K562 (cell line): ENCODE data around the gene MYO7A. TPM values are rescaled to one million over a fixed set of nuclear protein-coding genes. Genes with fewer than 3 reads are reported as not detected.

Source experiments
- ATAC-seq: fragments of 200-7000 bp; cut with Tn5 transposase; 3 replicates; pipeline ENCODE4 v1.9.1; 2020; ENCODE audit warnings: moderate library complexity
- BruUV-seq: library from RNA; stranded (reverse); fragments of 400-500 nt; replicated peaks from 2 replicates; lab custom pipeline; 2021; lab: Mats Ljungman, UMichigan
- CTCF ChIA-PET: fragments of 300-600 bp; formaldehyde crosslinking; extraction: SDS; loops from one replicate; lab custom pipeline; 2021; ENCODE audit warnings: low intra/inter-chr PET ratio; lab: Yijun Ruan, JAX
- POLR2A ChIA-PET: fragments of 300-600, 350-650 bp; sonication (Branson Sonifier 250); formaldehyde crosslinking; extraction: SDS; loops from one replicate; lab custom pipeline; 2021; ENCODE audit warnings: antibody characterized with exemption, inconsistent platforms; lab: Yijun Ruan, JAX
- DNase-seq, 4 experiments: peaks; one replicate each; pipeline versions ENCODE4 v3.0.0 to v3.0.0-alpha.2; 2011 to 2018; ENCODE audit warnings: low spot score in 3 of 4, mixed read lengths in 3 of 4; ENCODE audit errors: extremely low read depth in 1 of 4
- FAIRE-seq: peaks from 2 replicates; lab custom pipeline; 2011; peaks lifted over from hg19 to GRCh38; lab: Jason Lieb, UNC
- H2AFZ ChIP-seq: 2 replicates; pipeline ENCODE4 v1.6.0; 2011; ENCODE audit warnings: low read depth, low read length, control low read depth, inconsistent platforms
- H3K27ac ChIP-seq: fragments of 200-600 bp; 3 replicates; pipeline ENCODE4 v1.8.0; 2011; ENCODE audit warnings: low read depth, mild to moderate bottlenecking, control low read depth, inconsistent platforms, low read length, moderate library complexity, mixed read lengths; ENCODE audit errors: extremely low read depth
- H3K27me3 ChIP-seq, 2 experiments: fragments of 300-600 bp in 1 of 2; 2 replicates in 1 of 2; 3 replicates in 1 of 2; pipeline versions ENCODE4 v1.6.0 to v1.8.0; 2011; ENCODE audit warnings: inconsistent platforms in 2 of 2, low read length in 2 of 2, mild to moderate bottlenecking in 1 of 2, mixed read lengths in 1 of 2, moderate library complexity in 1 of 2; ENCODE audit not compliant: control insufficient read depth in 2 of 2, insufficient read depth in 2 of 2
- H3K36me3 ChIP-seq: fragments of 300-600 bp; 3 replicates; pipeline ENCODE4 v1.8.0; 2011; ENCODE audit warnings: mild to moderate bottlenecking, low read length, inconsistent platforms; ENCODE audit not compliant: control insufficient read depth, insufficient read depth
- H3K4me1 ChIP-seq, 2 experiments: fragments of 200-600 bp in 1 of 2; replicated peaks in 1 of 2; 2 replicates in 1 of 2; 3 replicates in 1 of 2; pipeline versions ENCODE4 v1.5.1 to v1.8.0; 2011; ENCODE audit warnings: inconsistent platforms in 2 of 2, low read length in 2 of 2, mild to moderate bottlenecking in 1 of 2, mixed read lengths in 1 of 2, moderate library complexity in 1 of 2; ENCODE audit not compliant: control insufficient read depth in 2 of 2, insufficient read depth in 2 of 2
- H3K4me2 ChIP-seq: 2 replicates; pipeline ENCODE4 v1.6.1; 2011; ENCODE audit warnings: low read length, control low read depth, inconsistent platforms, mixed read lengths; ENCODE audit not compliant: insufficient read depth
- H3K4me3 ChIP-seq: fragments of 200-600 bp; sonication (generic), shearing (Covaris generic); 2 replicates; pipeline ENCODE4 v1.5.1; 2016; ENCODE audit warnings: control low read depth, inconsistent platforms
- H3K79me2 ChIP-seq: fragments of 200-600 bp; 3 replicates; pipeline ENCODE4 v1.8.0; 2011; ENCODE audit warnings: low read length, inconsistent platforms; ENCODE audit not compliant: control insufficient read depth, insufficient read depth
- H3K9ac ChIP-seq, 2 experiments: 2 replicates each; pipeline versions ENCODE4 v1.6.0 to v1.6.1; 2011; ENCODE audit warnings: low read depth in 2 of 2, low read length in 2 of 2, control low read depth in 1 of 2, inconsistent platforms in 1 of 2, mild to moderate bottlenecking in 1 of 2, mixed read lengths in 1 of 2; ENCODE audit not compliant: insufficient read depth in 1 of 2
- H3K9me1 ChIP-seq: one replicate; pipeline ENCODE4 v1.6.0; 2011; ENCODE audit warnings: inconsistent platforms, mild to moderate bottlenecking, low read length, moderate library complexity; ENCODE audit not compliant: control insufficient read depth, insufficient read depth
- H3K9me3 ChIP-seq: replicated peaks from 2 replicates; pipeline ENCODE4 v1.5.1; 2011; ENCODE audit warnings: low read depth, low read length, inconsistent platforms; ENCODE audit not compliant: control insufficient read depth, insufficient read depth
- H4K20me1 ChIP-seq: replicated peaks from 2 replicates; pipeline ENCODE4 v1.6.1; 2011; ENCODE audit warnings: low read length, inconsistent platforms, mixed read lengths; ENCODE audit not compliant: control insufficient read depth, insufficient read depth
- C11orf30 ChIP-seq: fragments of 450-650 bp; IDR thresholded peaks from 2 replicates; pipeline ENCODE4 v1.6.1; 2016; ENCODE audit warnings: low read depth, mild to moderate bottlenecking
- CAMTA2 ChIP-seq: fragments of 250-450 bp; sonication (Bioruptor Pico); conservative IDR thresholded peaks from 2 replicates; pipeline ENCODE4 v1.5.1; 2022
- CHCHD3 ChIP-seq: fragments of 250-450 bp; sonication (Bioruptor Pico); IDR thresholded peaks from 2 replicates; pipeline ENCODE4 v2.1.2; 2022; ENCODE audit warnings: mild to moderate bottlenecking
- CSDE1 ChIP-seq, 2 experiments: fragments of 450-650 bp; IDR thresholded peaks; 2 replicates each; pipeline ENCODE4 v1.6.1; 2016; ENCODE audit warnings: mild to moderate bottlenecking in 1 of 2
- KLF10 ChIP-seq: fragments of 250-450 bp; sonication (Bioruptor Pico); IDR thresholded peaks from 2 replicates; pipeline ENCODE4 v1.6.1; 2021; ENCODE audit warnings: matching md5 sums
- NONO ChIP-seq, 2 experiments: fragments of 200-400 bp in 1 of 2; fragments of 450-650 bp in 1 of 2; formaldehyde crosslinking in 1 of 2; IDR thresholded peaks; 2 replicates each; pipeline ENCODE4 v1.6.1; 2017; ENCODE audit warnings: low read depth in 2 of 2, mild to moderate bottlenecking in 2 of 2, moderate library complexity in 2 of 2, low read length in 1 of 2
- WGBS: fragments of 100-300 bp; shearing (Covaris generic); methylation state at CpG from one replicate; pipeline ENCODE4 v1.1.6; 2016; ENCODE audit warnings: low coverage, mixed read lengths; ENCODE audit not compliant: insufficient coverage; ENCODE audit errors: missing lambda C conversion rate; 5-methylcytosine and 5-hydroxymethylcytosine counted together
- in situ Hi-C: fragments of 300-500 bp; cut with MboI; formaldehyde crosslinking; loops from 4 replicates; pipeline ENCODE4 v1.15.0; 2018; ENCODE audit warnings: inconsistent platforms, mixed read lengths
- intact Hi-C: fragments of 100-400 bp; cut with micrococcal nuclease; formaldehyde crosslinking; loops from 2 replicates; pipeline ENCODE4 v1.14.2; 2022
- polyA plus RNA-seq, 8 experiments: library from polyadenylated mRNA; depleted of rRNA in 4 of 8; stranded (reverse) in 5 of 8; unstranded in 3 of 8; fragments of >200 nt; fragmentation: Nextera tagmentation in 2 of 8; fragmentation: Illumina TruSeq in 1 of 8; extraction: Ambion mirVana in 2 of 8; extraction: Trizol in 1 of 8; gene quantifications; 2 replicates each; pipeline versions ENCODE4 v1.2.1 to v1.2.3, GENCODE V29; 2011 to 2014; ENCODE audit warnings: inconsistent platforms in 1 of 8, missing spikeins in 1 of 8
- total RNA-seq, 7 experiments: library from RNA; depleted of rRNA in 6 of 7; stranded (reverse); fragments of >200 nt in 6 of 7; fragmentation: Illumina TruSeq in 2 of 7; extraction: Trizol in 2 of 7; gene quantifications; 2 replicates each; pipeline versions ENCODE4 v1.2.1 to v1.2.3, GENCODE V29; 2011 to 2021; ENCODE audit warnings: low replicate concordance in 1 of 7
- TF ChIP-seq, protein P1 (sequence below): fragments of 450-650 bp; IDR thresholded peaks from 2 replicates; pipeline ENCODE4 v1.6.1; 2016; ENCODE audit warnings: mild to moderate bottlenecking, moderate library complexity

MYO7A gene
- total and polyA plus RNA-seq, 9 of the 15 experiments (the other 6 are each of a cell fraction or from before 2014, with no cell fraction given): 0.01 to 0.11 (median 0.07) TPM; not detected in 1

DNA sequence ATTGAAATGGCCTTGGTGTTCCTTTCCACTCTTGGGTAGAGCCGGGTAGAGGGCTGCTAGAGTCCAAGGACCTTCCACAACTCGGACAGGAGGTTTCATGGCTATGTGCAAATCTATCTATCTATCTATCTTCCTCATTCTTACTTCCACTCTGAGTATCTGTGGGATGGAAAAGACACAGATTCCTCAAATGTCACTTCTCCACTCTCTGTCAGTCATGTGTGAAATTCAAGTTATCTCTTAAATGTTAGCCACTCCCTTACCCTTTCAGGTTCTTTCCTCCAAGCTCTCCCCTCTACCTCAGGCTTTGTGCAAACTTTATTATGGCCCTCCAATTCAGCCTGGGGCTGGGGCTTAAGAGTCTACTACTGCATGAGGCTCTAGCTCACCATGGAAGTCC lies 89.1 kb downstream of the MYO7A start:
- Histone ChIP-seq H4K20me1 (no peaks in the 10 kb centered on the region; the same call in 1 of the 2 replicates), H3K36me3 (no peaks in the 10 kb centered on the region), H3K27me3 (peaks cover 0 to 28% of the 10 kb centered on the region in 2 experiments; a peak in 4 of 5 replicates), H2AFZ (no peak overlapping the region), H3K4me1 (no peaks in the 10 kb centered on the region), H3K9me1 (no peaks in the 10 kb centered on the region), H3K4me2 (no peak overlapping the region), H3K9ac (no peak overlapping the region), H3K79me2 (no peaks in the 10 kb centered on the region), H3K27ac (no peak overlapping the region), H3K4me3 (no peak overlapping the region), H3K9me3 (no peaks in the 10 kb centered on the region)
- in situ Hi-C loops: no loop called here
- FAIRE-seq (no peak), ATAC-seq (no peak), DNase-seq (no peak)
- ChIA-PET POLR2A (interaction anchor here (1.0 kb wide), 1 partner anchor 22 kb away, joined by 3 read pairs; no protein-coding TSS in a partner anchor), CTCF (no interaction called here)
- 0% methylated on average over 2 of the region's 2 CpGs for WGBS
- intact Hi-C loops: no loop called here
- BruUV-seq: no TSS peak
- no peak for TF ChIP-seq CAMTA2 (CRISPR knock-in tag)
- TF ChIP-seq NONO (IDR thresholded peaks at IDR 0.05; ENCODE audit: low read depth in 2 of 2, low read length in 1 of 2): no peak
- TF ChIP-seq CSDE1 (IDR thresholded peaks at IDR 0.05): no peak
- no peak for TF ChIP-seq C11orf30
- no peak for TF ChIP-seq KLF10 (CRISPR knock-in tag)
- no peak for TF ChIP-seq CHCHD3 (CRISPR knock-in tag)
- TF ChIP-seq, protein P1, sequence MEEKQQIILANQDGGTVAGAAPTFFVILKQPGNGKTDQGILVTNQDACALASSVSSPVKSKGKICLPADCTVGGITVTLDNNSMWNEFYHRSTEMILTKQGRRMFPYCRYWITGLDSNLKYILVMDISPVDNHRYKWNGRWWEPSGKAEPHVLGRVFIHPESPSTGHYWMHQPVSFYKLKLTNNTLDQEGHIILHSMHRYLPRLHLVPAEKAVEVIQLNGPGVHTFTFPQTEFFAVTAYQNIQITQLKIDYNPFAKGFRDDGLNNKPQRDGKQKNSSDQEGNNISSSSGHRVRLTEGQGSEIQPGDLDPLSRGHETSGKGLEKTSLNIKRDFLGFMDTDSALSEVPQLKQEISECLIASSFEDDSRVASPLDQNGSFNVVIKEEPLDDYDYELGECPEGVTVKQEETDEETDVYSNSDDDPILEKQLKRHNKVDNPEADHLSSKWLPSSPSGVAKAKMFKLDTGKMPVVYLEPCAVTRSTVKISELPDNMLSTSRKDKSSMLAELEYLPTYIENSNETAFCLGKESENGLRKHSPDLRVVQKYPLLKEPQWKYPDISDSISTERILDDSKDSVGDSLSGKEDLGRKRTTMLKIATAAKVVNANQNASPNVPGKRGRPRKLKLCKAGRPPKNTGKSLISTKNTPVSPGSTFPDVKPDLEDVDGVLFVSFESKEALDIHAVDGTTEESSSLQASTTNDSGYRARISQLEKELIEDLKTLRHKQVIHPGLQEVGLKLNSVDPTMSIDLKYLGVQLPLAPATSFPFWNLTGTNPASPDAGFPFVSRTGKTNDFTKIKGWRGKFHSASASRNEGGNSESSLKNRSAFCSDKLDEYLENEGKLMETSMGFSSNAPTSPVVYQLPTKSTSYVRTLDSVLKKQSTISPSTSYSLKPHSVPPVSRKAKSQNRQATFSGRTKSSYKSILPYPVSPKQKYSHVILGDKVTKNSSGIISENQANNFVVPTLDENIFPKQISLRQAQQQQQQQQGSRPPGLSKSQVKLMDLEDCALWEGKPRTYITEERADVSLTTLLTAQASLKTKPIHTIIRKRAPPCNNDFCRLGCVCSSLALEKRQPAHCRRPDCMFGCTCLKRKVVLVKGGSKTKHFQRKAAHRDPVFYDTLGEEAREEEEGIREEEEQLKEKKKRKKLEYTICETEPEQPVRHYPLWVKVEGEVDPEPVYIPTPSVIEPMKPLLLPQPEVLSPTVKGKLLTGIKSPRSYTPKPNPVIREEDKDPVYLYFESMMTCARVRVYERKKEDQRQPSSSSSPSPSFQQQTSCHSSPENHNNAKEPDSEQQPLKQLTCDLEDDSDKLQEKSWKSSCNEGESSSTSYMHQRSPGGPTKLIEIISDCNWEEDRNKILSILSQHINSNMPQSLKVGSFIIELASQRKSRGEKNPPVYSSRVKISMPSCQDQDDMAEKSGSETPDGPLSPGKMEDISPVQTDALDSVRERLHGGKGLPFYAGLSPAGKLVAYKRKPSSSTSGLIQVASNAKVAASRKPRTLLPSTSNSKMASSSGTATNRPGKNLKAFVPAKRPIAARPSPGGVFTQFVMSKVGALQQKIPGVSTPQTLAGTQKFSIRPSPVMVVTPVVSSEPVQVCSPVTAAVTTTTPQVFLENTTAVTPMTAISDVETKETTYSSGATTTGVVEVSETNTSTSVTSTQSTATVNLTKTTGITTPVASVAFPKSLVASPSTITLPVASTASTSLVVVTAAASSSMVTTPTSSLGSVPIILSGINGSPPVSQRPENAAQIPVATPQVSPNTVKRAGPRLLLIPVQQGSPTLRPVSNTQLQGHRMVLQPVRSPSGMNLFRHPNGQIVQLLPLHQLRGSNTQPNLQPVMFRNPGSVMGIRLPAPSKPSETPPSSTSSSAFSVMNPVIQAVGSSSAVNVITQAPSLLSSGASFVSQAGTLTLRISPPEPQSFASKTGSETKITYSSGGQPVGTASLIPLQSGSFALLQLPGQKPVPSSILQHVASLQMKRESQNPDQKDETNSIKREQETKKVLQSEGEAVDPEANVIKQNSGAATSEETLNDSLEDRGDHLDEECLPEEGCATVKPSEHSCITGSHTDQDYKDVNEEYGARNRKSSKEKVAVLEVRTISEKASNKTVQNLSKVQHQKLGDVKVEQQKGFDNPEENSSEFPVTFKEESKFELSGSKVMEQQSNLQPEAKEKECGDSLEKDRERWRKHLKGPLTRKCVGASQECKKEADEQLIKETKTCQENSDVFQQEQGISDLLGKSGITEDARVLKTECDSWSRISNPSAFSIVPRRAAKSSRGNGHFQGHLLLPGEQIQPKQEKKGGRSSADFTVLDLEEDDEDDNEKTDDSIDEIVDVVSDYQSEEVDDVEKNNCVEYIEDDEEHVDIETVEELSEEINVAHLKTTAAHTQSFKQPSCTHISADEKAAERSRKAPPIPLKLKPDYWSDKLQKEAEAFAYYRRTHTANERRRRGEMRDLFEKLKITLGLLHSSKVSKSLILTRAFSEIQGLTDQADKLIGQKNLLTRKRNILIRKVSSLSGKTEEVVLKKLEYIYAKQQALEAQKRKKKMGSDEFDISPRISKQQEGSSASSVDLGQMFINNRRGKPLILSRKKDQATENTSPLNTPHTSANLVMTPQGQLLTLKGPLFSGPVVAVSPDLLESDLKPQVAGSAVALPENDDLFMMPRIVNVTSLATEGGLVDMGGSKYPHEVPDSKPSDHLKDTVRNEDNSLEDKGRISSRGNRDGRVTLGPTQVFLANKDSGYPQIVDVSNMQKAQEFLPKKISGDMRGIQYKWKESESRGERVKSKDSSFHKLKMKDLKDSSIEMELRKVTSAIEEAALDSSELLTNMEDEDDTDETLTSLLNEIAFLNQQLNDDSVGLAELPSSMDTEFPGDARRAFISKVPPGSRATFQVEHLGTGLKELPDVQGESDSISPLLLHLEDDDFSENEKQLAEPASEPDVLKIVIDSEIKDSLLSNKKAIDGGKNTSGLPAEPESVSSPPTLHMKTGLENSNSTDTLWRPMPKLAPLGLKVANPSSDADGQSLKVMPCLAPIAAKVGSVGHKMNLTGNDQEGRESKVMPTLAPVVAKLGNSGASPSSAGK: no peak
